HFF-Myc (cell line): ENCODE results near the gene KRT4.

Experiments
- DNase-seq: peaks from one replicate; pipeline ENCODE4 v3.0.0-alpha.2; 2011; ENCODE audit warnings: low read depth; ENCODE audit errors: extremely low read depth
- H3K4me3 ChIP-seq: replicated peaks from 2 replicates; pipeline ENCODE4 v1.5.1; 2011; ENCODE audit warnings: low read depth, mild to moderate bottlenecking, control low read depth, low read length
- TF ChIP-seq, protein P1 (sequence below): IDR thresholded peaks from 2 replicates; pipeline ENCODE4 v1.5.1; 2012; ENCODE audit warnings: mild to moderate bottlenecking, low read depth, low read length, control low read depth; ENCODE audit errors: missing control alignments

The KRT4 gene

DNA sequence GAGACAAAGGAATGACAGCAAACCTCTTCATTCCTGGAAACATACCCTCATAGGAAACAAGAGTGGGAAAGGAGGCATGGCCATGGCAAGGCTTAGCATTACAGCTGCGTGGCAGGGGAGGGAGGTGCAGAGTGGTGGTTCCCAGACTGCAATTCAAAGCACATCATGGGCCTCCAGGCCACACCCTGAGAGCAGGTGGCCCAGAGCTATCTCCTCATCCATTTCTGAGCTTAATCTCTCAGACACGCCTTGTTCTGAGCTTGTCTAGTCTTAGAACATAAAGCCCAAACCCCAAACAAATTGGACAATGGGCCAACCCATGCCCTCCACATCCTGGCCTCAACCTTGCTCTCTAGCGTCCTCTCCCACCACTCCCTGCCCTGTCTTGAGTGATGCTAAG, 12.1 kb downstream of the KRT4 start:
- DNase-seq = no peak
- TF ChIP-seq, protein P1, sequence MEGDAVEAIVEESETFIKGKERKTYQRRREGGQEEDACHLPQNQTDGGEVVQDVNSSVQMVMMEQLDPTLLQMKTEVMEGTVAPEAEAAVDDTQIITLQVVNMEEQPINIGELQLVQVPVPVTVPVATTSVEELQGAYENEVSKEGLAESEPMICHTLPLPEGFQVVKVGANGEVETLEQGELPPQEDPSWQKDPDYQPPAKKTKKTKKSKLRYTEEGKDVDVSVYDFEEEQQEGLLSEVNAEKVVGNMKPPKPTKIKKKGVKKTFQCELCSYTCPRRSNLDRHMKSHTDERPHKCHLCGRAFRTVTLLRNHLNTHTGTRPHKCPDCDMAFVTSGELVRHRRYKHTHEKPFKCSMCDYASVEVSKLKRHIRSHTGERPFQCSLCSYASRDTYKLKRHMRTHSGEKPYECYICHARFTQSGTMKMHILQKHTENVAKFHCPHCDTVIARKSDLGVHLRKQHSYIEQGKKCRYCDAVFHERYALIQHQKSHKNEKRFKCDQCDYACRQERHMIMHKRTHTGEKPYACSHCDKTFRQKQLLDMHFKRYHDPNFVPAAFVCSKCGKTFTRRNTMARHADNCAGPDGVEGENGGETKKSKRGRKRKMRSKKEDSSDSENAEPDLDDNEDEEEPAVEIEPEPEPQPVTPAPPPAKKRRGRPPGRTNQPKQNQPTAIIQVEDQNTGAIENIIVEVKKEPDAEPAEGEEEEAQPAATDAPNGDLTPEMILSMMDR = no peak
- H3K4me3 ChIP-seq = no peak overlapping the region

DNA sequence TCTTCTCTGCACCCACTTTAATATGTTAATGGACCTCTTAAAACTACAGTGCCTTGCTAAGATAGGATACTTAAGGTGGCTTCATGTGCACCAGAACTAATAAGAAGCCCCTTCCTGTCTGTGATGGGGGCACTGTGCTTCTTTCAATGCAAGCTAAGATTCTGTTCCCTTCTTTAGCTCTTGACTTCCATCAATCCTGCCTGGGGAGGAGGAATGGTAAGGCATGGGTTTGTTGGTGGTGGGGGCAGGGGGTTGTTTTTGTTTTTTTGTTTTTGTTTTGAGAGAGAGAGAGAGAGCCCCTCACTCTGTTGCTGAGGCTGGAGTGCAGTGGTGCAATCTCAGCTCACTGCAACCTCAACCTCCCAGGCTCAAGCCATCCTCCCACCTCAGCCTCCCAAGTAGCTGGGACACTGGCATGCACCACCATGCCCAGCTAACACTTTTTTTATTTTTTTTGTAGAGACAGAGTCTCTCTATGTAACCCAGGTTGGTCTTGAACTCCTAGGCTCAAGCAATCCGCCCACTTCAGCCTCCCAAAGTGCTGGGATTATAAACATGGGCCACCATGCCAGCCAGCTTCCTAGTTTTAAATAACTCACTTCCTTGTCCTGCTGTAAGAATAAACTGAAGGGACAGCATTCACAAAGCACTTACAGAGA, 13.5 kb downstream of the KRT4 start:
- TF ChIP-seq, protein P1 = no peak
- no peak overlapping the region for H3K4me3 ChIP-seq
- no peak for DNase-seq

DNA sequence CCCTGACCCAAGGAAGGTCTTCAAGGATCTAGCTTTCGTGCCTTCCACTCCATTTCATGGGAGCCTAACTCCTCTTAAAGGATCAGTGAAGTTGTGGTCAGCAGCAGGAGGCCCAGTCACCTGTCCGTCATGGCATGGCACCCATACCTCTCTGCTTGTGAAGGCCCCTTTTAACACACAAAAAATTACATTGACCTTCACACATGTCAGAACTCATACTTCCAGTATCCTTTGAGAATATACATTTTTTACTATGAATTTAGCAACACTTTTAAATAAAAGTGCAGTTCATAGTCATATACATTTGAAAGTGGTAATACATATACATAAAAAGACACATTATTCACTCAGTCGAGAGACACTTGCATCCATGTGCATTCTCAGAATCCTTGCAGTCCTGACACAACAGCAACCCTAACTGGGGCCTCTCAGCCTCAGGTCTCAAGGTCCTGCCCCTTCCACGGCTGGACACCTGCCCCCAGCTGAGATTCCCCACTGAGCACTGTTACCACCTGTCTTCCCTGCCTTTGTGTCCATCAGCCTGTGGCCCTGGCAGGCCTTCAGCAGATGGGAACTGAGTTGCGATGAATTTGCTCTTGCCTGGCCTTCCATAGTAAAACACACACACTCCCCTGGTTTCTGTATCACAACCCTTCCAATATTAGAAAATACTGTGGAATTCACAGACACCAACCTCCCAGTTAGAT, 14.3 kb downstream of the KRT4 start:
- no peak overlapping the region for H3K4me3 ChIP-seq
- TF ChIP-seq, protein P1 = no peak
- no peak for DNase-seq

DNA sequence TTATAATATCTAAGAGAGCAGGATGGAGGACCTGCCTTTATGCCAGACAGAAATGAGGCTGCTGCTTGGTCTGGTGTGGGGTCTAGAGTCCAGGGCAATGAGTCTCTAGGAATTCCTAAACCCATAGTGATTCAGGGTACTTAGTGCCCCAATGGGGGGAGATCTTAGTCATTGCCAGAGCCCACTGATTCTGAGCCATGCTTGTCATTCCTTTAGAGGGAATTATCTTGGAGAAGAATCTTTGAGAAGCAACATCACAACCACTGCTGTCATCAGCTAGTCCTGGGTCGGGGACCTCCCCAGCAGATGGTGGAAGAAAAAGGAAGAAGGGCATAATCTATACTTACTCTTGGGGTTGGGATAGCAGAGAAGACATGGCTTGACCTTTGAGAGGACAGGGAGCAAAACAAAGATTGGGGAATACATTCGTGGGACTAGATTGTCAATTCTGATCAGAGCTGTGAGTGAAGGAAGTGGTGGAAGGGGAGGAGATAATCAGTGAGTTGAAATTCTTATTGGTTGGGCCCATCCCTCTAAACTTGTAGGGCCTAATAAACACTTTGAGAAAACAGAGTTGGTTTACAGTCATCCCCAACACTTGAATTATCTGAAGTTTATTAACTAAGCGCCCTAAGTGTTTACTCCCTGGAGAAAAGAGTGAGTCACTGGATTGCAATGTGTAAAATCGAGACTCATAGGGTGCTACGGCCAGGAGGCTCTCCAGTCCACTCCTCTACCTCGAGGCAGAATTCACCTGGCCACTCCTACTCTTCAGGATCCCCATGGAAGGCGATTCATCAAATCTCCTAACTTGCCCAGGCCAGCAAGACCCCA, 15.0 kb downstream of the KRT4 start:
- DNase-seq = no peak
- TF ChIP-seq, protein P1 = no peak
- H3K4me3 ChIP-seq = no peak overlapping the region

DNA sequence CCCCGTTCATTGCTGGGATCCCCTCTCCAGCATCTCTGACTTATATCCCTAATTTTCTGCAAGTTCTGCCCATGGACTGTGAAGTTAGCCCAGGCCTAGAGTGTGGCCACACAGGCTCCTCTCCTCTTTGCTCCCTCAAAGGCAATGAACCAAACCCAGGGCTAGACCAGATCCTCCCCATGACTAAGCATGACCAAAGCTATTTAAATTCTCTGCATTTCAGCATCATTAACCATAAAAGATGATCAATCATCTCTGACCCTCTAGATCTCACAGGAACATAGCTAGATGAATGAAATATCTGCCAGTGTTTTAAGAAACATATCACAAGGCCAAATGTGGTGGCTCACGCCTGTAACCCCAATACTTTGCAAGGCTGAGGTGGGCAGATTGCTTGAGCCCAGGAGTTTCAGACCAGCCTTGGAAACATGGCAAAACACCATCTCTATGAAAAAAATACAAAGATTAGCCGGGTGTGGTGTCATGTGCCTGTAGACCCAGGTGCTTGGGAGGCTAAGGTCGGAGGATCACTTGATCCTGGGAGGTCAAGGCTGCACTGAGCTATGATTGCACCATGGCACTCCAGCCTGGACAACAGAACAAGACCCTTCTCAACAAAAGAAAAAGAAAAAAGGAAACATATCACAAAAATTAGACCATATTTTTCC, 15.8 kb downstream of the KRT4 start:
- no peak for DNase-seq
- TF ChIP-seq, protein P1 = no peak
- no peak overlapping the region for H3K4me3 ChIP-seq

DNA sequence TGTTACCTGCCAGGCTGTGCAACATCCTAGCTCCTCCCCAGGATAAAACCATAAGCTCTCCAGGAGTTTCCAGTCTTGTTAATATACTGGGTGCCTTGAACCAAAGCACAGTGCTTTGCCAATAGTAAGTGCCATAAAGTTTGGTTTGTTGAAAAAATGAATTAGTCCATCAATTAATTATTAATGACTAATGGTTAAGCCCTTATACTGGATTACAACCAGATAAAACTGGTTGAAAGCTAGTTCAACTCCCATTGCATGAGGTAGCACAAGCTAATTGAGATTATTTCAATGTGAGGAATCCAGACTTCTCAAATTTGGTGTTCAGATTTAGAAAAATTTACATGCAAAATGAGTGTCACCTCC, 16.4 kb downstream of the KRT4 start:
- TF ChIP-seq, protein P1 = no peak
- H3K4me3 ChIP-seq = no peak overlapping the region
- no peak for DNase-seq
